Small intestine (tissue), 7 donors: ENCODE data around the gene PLOD3. TPM values are rescaled to one million over a fixed set of nuclear protein-coding genes. Genes with fewer than 3 reads are reported as not detected.

ENCODE experiments used
- DNase-seq, 2 donors: peaks; one replicate each; pipeline versions ENCODE4 v3.0.0 to v3.0.0-alpha.2; 2013
- FAIRE-seq: peaks from 2 replicates; lab custom pipeline; 2012; peaks lifted over from hg19 to GRCh38; lab: Jason Lieb, UNC
- H3K27ac ChIP-seq, 3 donors: one replicate each; pipeline ENCODE4 v1.5.1; 2013; ENCODE audit warnings: low read length in 2 of 3, mild to moderate bottlenecking in 2 of 3, control low read depth in 1 of 3, inconsistent platforms in 1 of 3, low read depth in 1 of 3, moderate library complexity in 1 of 3
- H3K27me3 ChIP-seq, 3 donors: one replicate each; pipeline ENCODE4 v1.6.1; 2013; ENCODE audit warnings: low read length in 3 of 3, inconsistent platforms in 1 of 3; ENCODE audit not compliant: control insufficient read depth in 3 of 3, insufficient read depth in 3 of 3
- H3K36me3 ChIP-seq, 3 donors: one replicate each; pipeline ENCODE4 v1.6.1; 2013; ENCODE audit warnings: low read length in 3 of 3, inconsistent platforms in 1 of 3, low read depth in 1 of 3, mild to moderate bottlenecking in 1 of 3, moderate library complexity in 1 of 3; ENCODE audit not compliant: control insufficient read depth in 3 of 3, insufficient read depth in 2 of 3
- H3K4me1 ChIP-seq, 3 donors: one replicate each; pipeline ENCODE4 v1.6.1; 2013; ENCODE audit warnings: low read length in 2 of 3, inconsistent platforms in 1 of 3, low read depth in 1 of 3, mild to moderate bottlenecking in 1 of 3, moderate library complexity in 1 of 3; ENCODE audit not compliant: control insufficient read depth in 3 of 3, insufficient read depth in 2 of 3
- H3K4me3 ChIP-seq, 3 donors: one replicate each; pipeline ENCODE4 v1.5.1; 2013; ENCODE audit warnings: low read length in 3 of 3, control low read depth in 1 of 3, inconsistent platforms in 1 of 3, low read depth in 1 of 3, mild to moderate bottlenecking in 1 of 3, moderate library complexity in 1 of 3
- H3K9me3 ChIP-seq, 2 donors: one replicate each; pipeline ENCODE4 v1.6.1; 2013; ENCODE audit warnings: low read depth in 1 of 2, low read length in 1 of 2; ENCODE audit not compliant: control insufficient read depth in 2 of 2, insufficient read depth in 1 of 2
- WGBS, 3 donors: extraction: QIAGEN DNeasy Blood & Tissue Kit; methylation state at CpG; one replicate each; pipeline ENCODE4 v1.1.7; 2013; 5-methylcytosine and 5-hydroxymethylcytosine counted together
- polyA plus RNA-seq, 4 donors: library from polyadenylated mRNA; stranded (reverse) in 3 of 4; unstranded in 1 of 4; fragments of 200-250 nt in 3 of 4; fragments of 120-200 nt in 1 of 4; gene quantifications; one replicate each; pipeline versions ENCODE4 v1.2.1 to v1.2.3, GENCODE V29; 2013
- donor health status: healthy with polysubstance abuse.
- donor health status: control.
- donor health status: control.
- donor health status: Bipolar disorder and iron deficiency.
- donor health status: healthy.

PLOD3 gene
- polyA plus RNA-seq, 4 donors, result 54.5 to 67.0 (median 58.8) TPM

GRCh38 chr7:101186844-101187428 lies 30.4 kb downstream of the PLOD3 start:
- Histone ChIP-seq H3K27ac (no peak overlapping the region), H3K4me3 (no peak overlapping the region), H3K36me3 (peaks cover 0 to 5% (median 0%) of the 10 kb centered on the region in 3 donors), H3K9me3 (no peaks in the 10 kb centered on the region), H3K4me1 (peaks cover 0 to 9% (median 0%) of the 10 kb centered on the region in 3 donors), H3K27me3 (peaks cover 0 to 12% (median 3%) of the 10 kb centered on the region in 3 donors)
- 73 to 94% (median 83%) methylated on average over 4 of the region's 4 CpGs for WGBS, 3 donors
- FAIRE-seq, result no peak
- DNase-seq, result no peak

DNA sequence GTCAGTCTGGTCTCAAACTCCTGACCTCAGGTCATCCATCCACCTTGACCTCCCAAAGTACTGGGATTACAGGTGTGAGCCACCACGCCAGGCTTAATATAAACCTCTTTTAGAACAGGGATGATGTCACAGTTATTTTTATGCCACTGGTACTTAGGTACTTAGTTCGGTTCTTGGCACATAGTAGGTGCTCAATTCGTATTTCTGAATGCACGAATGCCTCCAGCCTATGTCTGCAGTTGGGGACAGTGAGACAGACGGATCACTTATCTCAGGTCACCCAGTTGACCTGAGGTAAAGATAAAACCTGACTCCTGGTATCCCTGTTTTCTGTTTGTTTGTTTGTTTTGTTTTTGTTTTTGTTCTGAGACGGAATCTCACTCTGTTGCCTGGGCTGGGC lies 31.2 kb downstream of the PLOD3 start:
- peaks cover 0 to 5% (median 0%) of the 10 kb centered on the region in 3 donors for H3K36me3 ChIP-seq
- peaks cover 0 to 8% (median 0%) of the 10 kb centered on the region in 3 donors for H3K4me1 ChIP-seq
- no peaks in the 10 kb centered on the region for H3K9me3 ChIP-seq
- H3K27ac ChIP-seq, result no peak overlapping the region
- FAIRE-seq, result no peak
- 62 to 66% (median 64%) methylated on average over 6 of the region's 6 CpGs for WGBS, 3 donors
- no peak overlapping the region for H3K4me3 ChIP-seq
- DNase-seq, result no peak
- peaks cover 0 to 12% (median 9%) of the 10 kb centered on the region in 3 donors for H3K27me3 ChIP-seq

DNA sequence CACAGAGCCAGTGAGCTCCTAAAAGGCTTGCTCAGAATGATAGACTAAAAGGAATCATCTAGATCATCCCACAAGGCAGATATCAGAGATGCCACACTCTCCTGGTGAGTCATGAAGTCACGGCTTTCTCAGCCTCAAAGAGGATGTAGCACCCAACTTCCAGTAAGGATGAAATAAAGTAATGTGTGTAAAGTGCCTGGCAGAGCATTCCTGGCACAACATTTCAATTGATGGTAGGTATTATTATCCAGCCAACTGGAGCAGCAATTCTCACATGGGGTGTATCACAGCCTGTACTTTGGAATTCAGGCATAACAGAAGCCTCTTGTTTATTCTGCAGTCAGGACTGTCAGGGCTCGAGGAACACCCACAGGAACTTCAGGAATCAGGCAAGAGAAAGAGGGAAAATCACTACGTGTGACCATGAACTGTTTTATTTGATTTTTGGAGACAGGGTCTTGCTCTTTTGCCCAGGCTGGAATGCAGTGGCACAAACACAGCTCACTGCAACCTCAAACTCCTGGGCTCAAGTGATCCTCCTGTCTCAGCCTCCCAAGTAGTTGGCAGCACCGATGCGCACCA lies 32.0 kb downstream of the PLOD3 start:
- Histone ChIP-seq H3K9me3 (no peaks in the 10 kb centered on the region), H3K4me3 (no peak overlapping the region), H3K36me3 (peaks cover 0 to under 1% (median 0%) of the 10 kb centered on the region in 3 donors), H3K4me1 (peaks cover 0 to 8% (median 0%) of the 10 kb centered on the region in 3 donors), H3K27ac (no peak overlapping the region), H3K27me3 (peaks cover 2 to 18% (median 17%) of the 10 kb centered on the region in 3 donors)
- DNase-seq, result peak; percentile 35 to 44
- WGBS, 3 donors, result 43 to 52% (median 44%) methylated on average over 5 of the region's 5 CpGs
- no peak for FAIRE-seq

DNA sequence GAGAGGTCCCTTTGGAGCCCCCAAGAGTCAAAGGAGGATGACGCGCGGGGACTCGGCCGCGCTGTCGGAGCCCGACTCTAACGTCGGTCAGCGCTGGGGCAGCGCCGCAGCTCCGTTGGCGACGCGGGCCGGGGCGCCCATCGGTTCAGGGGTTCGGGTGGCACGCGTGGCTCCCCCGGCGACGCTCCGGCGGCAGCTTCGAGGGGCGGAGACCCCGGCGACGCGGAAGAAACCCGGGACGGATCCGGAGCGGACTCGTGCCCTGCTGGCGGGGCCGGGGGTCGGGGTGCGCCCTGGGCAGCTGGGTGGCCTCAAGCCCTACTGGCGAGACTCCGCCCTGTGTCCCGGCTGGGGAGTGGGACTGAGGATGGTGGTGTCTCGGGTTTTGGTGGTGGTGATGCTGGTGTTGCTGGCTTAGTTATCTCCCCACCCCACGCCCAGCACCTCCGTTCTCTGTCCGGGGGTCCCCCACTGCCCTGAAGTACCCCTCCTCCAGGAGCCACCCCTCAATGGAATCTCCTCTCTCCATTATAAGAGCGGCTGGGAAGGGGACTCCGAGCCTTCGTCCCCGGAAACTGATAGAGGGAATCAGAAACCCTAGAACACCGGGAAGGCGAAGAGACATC lies 37.1 kb downstream of the PLOD3 start, which contains the start of gene NAT16:
Gene NAT16 (minus strand): TSS at position 164 of the 626 bp plus-strand sequence. CDS start 5,486 bp downstream, outside the sequence.
- Histone ChIP-seq H3K4me3 (peak within 1 kb of the TSS in 1 of 3 donors; percentile 13), H3K4me1 (peaks cover 0 to 7% (median 3%) of the 10 kb centered on the region in 3 donors), H3K36me3 (no peaks in the 10 kb centered on the region), H3K27me3 (peaks cover 10 to 68% (median 32%) of the 10 kb centered on the region in 3 donors), H3K9me3 (no peaks in the 10 kb centered on the region), H3K27ac (no peak within 1 kb of the TSS)
- FAIRE-seq, result no peak
- DNase-seq, result no peak
- WGBS, 3 donors, result 2 to 3% (median 3%) methylated on average over 21 to 56 of the region's 56 CpGs

GRCh38 chr7:101179713-101180112 lies 37.7 kb downstream of the PLOD3 start:
- Histone ChIP-seq H3K4me3 (peak overlapping the region in 1 of 3 donors; percentile 13), H3K36me3 (no peaks in the 10 kb centered on the region), H3K27me3 (peaks cover 10 to 73% (median 32%) of the 10 kb centered on the region in 3 donors), H3K27ac (no peak overlapping the region), H3K4me1 (peaks cover 0 to 4% (median 3%) of the 10 kb centered on the region in 3 donors), H3K9me3 (no peaks in the 10 kb centered on the region)
- DNase-seq (no peak), FAIRE-seq (no peak)
- WGBS, 3 donors, result 2 to 3% (median 3%) methylated on average over 19 to 27 of the region's 27 CpGs

DNA sequence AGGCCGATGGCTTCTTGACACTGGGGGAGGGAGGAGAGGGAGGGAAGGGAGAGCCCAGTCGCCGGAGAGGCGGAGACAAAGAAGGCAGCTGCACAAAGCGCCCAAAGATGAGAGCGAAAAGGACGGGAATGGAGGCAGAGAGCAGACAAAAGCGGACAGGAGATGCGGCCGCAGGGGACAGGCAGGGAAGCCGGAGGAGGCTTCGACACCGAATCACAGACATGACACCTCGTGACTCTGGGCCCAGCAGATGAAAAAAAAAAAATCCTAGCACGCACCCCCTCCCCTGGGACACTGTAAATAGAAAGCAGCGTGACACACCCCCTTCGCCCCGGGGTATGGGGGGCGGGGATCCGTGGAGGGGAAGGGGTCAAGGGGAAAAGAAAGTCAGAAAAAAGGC lies 38.3 kb downstream of the PLOD3 start:
- H3K27ac ChIP-seq, result no peak overlapping the region
- H3K4me1 ChIP-seq, result peaks cover 0 to 4% (median 3%) of the 10 kb centered on the region in 3 donors
- FAIRE-seq (no peak), DNase-seq (no peak)
- H3K27me3 ChIP-seq, result peaks cover 10 to 79% (median 37%) of the 10 kb centered on the region in 3 donors
- no peaks in the 10 kb centered on the region for H3K36me3 ChIP-seq
- H3K4me3 ChIP-seq, result no peak overlapping the region
- 2 to 3% (median 2%) methylated on average over 17 to 20 of the region's 20 CpGs for WGBS, 3 donors
- H3K9me3 ChIP-seq, result no peaks in the 10 kb centered on the region

- Histone ChIP-seq H3K27ac (no peak overlapping the region), H3K4me3 (no peak overlapping the region), H3K36me3 (no peaks in the 10 kb centered on the region), H3K9me3 (peaks cover 0 to 2% of the 10 kb centered on the region in 2 donors), H3K4me1 (peaks cover 3 to 15% (median 4%) of the 10 kb centered on the region in 3 donors), H3K27me3 (peaks cover 10 to 94% (median 49%) of the 10 kb centered on the region in 3 donors)
- FAIRE-seq, result no peak
- no peak for DNase-seq
- WGBS, 3 donors, result 71 to 96% (median 89%) methylated on average over 2 of the region's 2 CpGs
Measured at GRCh38 chr7:101177644-101178043, 39.7 kb downstream of the PLOD3 start.

DNA sequence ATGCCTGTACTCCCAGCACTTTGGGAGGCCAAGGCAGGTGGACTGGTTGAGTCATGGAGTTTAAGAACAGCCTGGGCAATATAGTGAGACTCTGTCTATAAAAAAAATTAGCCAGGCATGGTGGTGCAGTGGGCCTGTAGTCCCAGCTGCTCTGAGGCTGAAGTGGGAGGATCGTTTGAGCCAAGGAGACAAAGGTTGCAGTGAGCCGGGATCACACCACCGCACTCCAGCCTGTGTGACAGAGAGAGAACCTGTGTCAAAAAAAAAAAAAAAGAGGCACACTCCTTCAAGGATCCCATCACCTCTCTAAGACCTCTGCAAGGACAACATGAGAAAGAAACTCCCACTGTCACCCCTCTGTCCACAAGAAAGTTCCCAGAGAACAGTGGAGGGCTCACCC lies 41.7 kb downstream of the PLOD3 start:
- H3K4me1 ChIP-seq, result peaks cover 3 to 22% (median 4%) of the 10 kb centered on the region in 3 donors
- H3K27me3 ChIP-seq, result peaks cover 17 to 99% (median 61%) of the 10 kb centered on the region in 3 donors
- DNase-seq (peak in 1 of 2 donors; percentile 51), FAIRE-seq (no peak)
- no peak overlapping the region for H3K4me3 ChIP-seq
- WGBS, 3 donors, result 3 to 12% (median 10%) methylated on average over 3 of the region's 3 CpGs
- no peak overlapping the region for H3K27ac ChIP-seq
- no peaks in the 10 kb centered on the region for H3K36me3 ChIP-seq
- peaks cover 0 to 2% of the 10 kb centered on the region in 2 donors for H3K9me3 ChIP-seq
